Nephron progenitor cell (in vitro differentiated cells): ENCODE measurements around the gene BCL11A.
A peak's percentile ranks its signal among the peaks of the same experiment; 100 is the strongest.

Experiments used
- DNase-seq: peaks from one replicate; pipeline ENCODE4 v3.0.0; 2021
- H3K27ac Mint-ChIP-seq: 2 replicates; pipeline ENCODE4 v1.8.0; 2021; ENCODE audit warnings: mild to moderate bottlenecking, moderate library complexity, mixed read lengths
- H3K27me3 Mint-ChIP-seq: 2 replicates; pipeline ENCODE4 v1.8.0; 2021; ENCODE audit warnings: mild to moderate bottlenecking, low read depth, mixed read lengths; ENCODE audit not compliant: poor library complexity
- H3K36me3 Mint-ChIP-seq: 2 replicates; pipeline ENCODE4 v1.8.0; 2021; ENCODE audit warnings: low read depth, mixed read lengths
- H3K4me1 Mint-ChIP-seq: 2 replicates; pipeline ENCODE4 v1.8.0; 2021; ENCODE audit warnings: mixed read lengths
- H3K4me3 Mint-ChIP-seq: 2 replicates; pipeline ENCODE4 v1.8.0; 2021; ENCODE audit warnings: mild to moderate bottlenecking, moderate library complexity, mixed read lengths
- H3K9me3 Mint-ChIP-seq: 2 replicates; pipeline ENCODE4 v1.8.0; 2021; ENCODE audit warnings: mild to moderate bottlenecking, moderate library complexity, mixed read lengths
- TF ChIP-seq, protein P1 (sequence below): fragments of 200-600 bp; sonication (generic); IDR thresholded peaks from 2 replicates; pipeline ENCODE4 v1.5.0; 2021; ENCODE audit warnings: antibody characterized with exemption

Gene BCL11A

DNA sequence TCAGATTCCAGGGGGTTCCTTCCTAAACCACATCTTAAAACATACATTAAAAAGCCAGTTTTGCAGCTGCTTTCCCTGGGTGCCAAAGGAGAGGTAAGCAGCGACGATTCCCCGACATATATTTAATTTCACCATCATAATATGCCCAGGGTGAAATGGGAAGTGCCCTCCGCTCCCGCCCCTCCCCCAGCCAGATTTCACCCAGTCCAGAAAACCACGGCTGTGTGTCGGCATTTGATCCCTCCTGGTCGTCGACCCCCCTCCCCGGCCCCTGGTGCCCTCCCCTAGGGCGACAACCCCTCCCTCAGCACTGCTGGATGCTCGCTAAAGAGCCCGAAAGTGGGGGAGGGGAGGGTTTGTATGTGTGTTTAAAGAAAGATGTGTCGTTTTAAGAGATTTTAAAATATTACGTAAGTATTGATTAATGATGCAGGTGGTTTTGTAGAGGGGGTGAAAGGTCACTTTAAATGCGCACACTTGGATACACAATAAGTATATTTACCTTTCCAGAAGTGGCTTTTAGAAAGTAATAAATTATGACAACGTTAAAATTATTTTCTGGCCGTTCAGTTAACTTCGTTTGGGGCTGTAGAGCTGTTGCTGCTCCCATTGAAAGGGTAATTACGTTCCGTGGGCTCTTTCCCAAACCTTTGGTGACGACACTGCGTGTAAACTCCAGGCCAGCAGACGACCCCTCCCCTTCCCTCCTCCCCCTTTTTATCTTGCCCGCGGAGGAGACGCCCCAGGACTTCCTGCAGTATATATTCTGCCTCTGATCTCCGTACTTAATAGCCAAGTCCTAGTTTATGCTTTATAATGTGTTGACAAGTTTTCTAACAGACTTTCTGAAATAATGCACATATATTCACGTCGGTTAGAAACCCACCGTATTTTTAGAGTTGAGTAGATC, 3.4 kb upstream of the BCL11A start:
- DNase-seq, result peak; percentile 52
- TF ChIP-seq, protein P1, sequence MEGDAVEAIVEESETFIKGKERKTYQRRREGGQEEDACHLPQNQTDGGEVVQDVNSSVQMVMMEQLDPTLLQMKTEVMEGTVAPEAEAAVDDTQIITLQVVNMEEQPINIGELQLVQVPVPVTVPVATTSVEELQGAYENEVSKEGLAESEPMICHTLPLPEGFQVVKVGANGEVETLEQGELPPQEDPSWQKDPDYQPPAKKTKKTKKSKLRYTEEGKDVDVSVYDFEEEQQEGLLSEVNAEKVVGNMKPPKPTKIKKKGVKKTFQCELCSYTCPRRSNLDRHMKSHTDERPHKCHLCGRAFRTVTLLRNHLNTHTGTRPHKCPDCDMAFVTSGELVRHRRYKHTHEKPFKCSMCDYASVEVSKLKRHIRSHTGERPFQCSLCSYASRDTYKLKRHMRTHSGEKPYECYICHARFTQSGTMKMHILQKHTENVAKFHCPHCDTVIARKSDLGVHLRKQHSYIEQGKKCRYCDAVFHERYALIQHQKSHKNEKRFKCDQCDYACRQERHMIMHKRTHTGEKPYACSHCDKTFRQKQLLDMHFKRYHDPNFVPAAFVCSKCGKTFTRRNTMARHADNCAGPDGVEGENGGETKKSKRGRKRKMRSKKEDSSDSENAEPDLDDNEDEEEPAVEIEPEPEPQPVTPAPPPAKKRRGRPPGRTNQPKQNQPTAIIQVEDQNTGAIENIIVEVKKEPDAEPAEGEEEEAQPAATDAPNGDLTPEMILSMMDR, result no peak
- Mint-ChIP-seq H3K4me3 (peak overlapping the region; percentile 91), H3K27me3 (peaks cover 69% of the 10 kb centered on the region), H3K27ac (no peak overlapping the region), H3K4me1 (peaks cover 32% of the 10 kb centered on the region), H3K9me3 (no peaks in the 10 kb centered on the region), H3K36me3 (no peaks in the 10 kb centered on the region)

DNA sequence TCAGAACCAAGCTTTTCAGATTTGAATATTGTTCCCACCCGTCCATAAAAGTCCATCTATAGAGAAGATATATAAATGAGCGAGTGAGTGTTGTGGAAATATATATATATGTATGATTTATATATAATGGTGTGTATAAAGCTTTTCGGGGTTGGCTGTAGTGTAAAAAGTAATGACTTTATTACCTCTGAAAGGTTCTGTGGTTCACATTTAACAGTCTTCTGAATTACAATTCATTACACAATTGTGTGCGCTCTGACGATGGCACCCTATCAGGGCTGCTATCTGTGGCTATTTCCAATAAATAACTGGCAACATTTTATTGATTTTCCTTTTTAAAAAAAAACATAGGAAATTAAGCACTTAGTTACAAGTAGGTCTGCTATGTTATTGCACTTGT, 2.7 kb upstream of the BCL11A start:
- TF ChIP-seq, protein P1, result no peak
- no peak for DNase-seq
- no peaks in the 10 kb centered on the region for H3K9me3 Mint-ChIP-seq
- H3K36me3 Mint-ChIP-seq, result no peaks in the 10 kb centered on the region
- H3K4me1 Mint-ChIP-seq, result peaks cover 34% of the 10 kb centered on the region
- peak overlapping the region; percentile 91 for H3K4me3 Mint-ChIP-seq
- peaks cover 70% of the 10 kb centered on the region for H3K27me3 Mint-ChIP-seq
- no peak overlapping the region for H3K27ac Mint-ChIP-seq

DNA sequence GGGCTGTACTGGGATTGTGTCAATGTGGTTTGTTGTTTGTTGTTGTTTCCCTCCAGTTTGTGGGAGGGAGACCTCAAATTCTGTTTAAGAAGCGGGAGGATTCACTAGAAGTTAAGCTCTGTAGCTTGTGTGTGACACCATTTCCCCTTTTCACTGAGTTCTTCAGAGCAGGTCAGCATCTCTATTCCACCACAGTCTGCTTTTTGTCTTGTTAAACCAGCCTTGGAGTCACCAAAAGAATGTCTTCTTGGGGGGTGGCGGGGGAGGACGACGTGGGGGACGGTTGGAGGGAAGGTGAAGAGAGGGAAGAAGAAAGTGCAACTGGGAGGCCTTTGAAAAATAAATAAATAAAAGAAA, 2.3 kb upstream of the BCL11A start:
- peak overlapping the region; percentile 91 for H3K4me3 Mint-ChIP-seq
- no peak for DNase-seq
- TF ChIP-seq, protein P1, result no peak
- no peaks in the 10 kb centered on the region for H3K9me3 Mint-ChIP-seq
- H3K27ac Mint-ChIP-seq, result no peak overlapping the region
- H3K27me3 Mint-ChIP-seq, result peaks cover 72% of the 10 kb centered on the region
- H3K4me1 Mint-ChIP-seq, result peaks cover 34% of the 10 kb centered on the region
- no peaks in the 10 kb centered on the region for H3K36me3 Mint-ChIP-seq

DNA sequence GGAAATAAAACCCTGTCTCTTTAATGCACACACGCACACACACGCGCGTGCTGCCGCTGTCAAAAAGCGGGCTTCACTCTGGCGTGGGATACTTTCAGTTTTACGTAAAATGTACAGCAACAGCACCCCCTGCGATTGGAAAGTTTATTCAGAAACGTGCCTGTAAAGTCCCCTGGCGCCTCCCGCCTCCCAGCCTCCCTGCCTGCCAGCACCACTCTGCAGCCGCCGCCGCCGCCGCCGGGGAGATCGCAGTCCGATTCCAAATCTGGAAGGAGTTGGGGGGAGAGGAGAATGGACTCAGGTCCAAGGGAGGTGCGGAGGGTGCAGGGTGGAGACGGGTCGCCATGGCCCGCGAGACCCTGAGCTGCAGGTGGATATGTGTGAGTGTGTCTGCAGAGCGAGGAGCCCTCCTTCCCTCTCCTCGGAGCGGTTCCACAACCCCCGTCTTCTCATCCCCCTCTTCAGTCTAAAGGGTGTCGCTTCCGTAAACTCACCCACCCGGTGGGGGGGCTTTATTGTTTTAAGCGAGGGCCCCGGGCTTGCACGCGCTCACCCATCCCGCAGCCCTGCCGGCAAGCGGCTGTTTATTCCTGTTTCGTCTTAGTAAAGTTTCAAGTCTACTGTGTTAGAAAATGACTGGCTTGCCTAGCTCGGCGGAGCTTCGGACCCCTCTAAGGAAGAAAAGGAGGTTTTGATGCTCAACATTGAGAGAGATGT, 1.8 kb upstream of the BCL11A start:
- no peak overlapping the region for H3K27ac Mint-ChIP-seq
- H3K4me1 Mint-ChIP-seq, result peaks cover 34% of the 10 kb centered on the region
- peak overlapping the region; percentile 91 for H3K4me3 Mint-ChIP-seq
- TF ChIP-seq, protein P1, result no peak
- H3K36me3 Mint-ChIP-seq, result no peaks in the 10 kb centered on the region
- DNase-seq, result peak; percentile 73
- peaks cover 70% of the 10 kb centered on the region for H3K27me3 Mint-ChIP-seq
- H3K9me3 Mint-ChIP-seq, result no peaks in the 10 kb centered on the region

DNA sequence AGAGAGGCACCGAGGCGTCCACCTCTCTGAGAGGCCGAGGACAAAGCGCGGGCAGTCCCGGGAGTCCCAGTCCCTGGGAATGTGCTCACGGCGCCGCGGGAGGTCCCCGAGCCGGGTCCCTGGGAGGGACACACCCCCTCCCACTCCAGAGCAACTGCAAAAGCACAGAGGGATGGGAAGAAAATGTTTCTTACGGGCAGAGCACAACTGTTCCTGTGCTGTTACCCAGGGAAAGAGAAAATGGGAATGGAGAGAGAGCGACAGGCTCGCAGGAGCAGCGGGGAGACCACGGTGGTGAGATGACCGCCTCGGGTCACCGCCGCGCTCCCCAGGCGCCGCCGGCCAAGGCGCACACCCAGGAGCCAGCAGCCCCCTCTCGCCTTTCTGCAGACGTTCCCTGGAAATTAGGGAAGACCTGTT, 1.2 kb upstream of the BCL11A start:
- peak; percentile 53 for DNase-seq
- TF ChIP-seq, protein P1, result no peak
- Mint-ChIP-seq H3K4me3 (peak overlapping the region; percentile 91), H3K36me3 (no peaks in the 10 kb centered on the region), H3K9me3 (no peaks in the 10 kb centered on the region), H3K4me1 (peaks cover 34% of the 10 kb centered on the region), H3K27me3 (peaks cover 66% of the 10 kb centered on the region), H3K27ac (no peak overlapping the region)
